ENCODE measurements around the gene RBM6. TPM values are rescaled to one million over a fixed set of nuclear protein-coding genes. Genes with fewer than 3 reads are reported as not detected.
"Not testable (repeated sequence)": the region's sequence is repeated elsewhere in the genome, so short reads cannot be mapped to it uniquely, and the experiment has no call there.

The RBM6 gene
- total and polyA plus RNA-seq, 2 experiments from 2014 or later, result 31.8 to 53.7 TPM

DNA sequence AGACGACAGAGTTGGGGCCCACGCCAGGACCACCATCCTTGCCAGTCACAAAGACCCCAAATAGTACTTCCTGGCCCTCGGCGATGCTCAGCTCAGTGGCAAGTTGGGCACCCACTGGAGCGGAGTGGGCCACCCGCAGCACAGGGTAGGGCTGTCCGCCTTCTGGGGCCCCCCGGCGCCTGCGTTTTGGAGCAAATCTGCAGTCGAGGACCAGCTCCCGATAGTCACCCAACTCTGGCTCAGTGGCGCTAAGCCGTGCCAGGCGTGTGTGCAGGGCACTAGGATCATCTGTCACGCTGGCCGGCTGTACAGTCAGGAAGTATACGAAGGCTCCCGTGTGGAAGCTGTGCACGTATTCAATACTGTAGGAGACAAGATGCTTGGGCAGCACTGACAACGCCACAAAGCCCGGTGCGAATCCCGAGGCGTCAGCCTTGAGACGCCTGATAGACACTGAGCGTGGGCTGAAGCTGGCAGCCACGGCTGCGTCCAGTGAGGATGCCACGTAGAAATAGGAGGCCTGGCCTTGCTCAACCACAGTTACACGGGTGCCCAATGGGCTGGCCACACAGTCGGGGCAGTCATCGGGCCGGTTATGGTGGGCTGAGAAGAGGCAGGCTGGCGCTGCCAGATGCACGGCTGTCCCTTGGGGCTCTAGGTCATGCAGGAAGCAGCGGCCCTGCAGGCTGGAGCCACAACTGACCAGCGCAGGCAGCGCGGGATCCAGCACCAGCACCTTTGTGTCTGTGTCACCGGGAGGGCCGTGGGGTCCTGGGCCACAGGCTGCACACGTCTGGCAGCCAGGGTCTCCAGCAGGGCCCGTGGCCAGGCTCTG, 37.2 kb upstream of the RBM6 start:
- Histone ChIP-seq H3K27ac (no peak overlapping the region), H3K79me2 (ENCODE audit: insufficient read depth) (no peaks in the 10 kb centered on the region), H4K20me1 (ENCODE audit: insufficient read depth) (no peaks in the 10 kb centered on the region), H3K4me3 (no peak overlapping the region), H3K4me1 (ENCODE audit: insufficient read depth) (peaks cover 20% of the 10 kb centered on the region), H3F3A (ENCODE audit: insufficient read depth) (0 out of 2 replicates have a peak, but pooled peaks cover 5% of the 10 kb centered on the region), H3K4me2 (ENCODE audit: unreplicated experiment) (no peak overlapping the region), H2AFZ (no peak overlapping the region), H3K9me3 (ENCODE audit: low read depth) (no peaks in the 10 kb centered on the region), H3K36me3 (ENCODE audit: low read depth) (no peaks in the 10 kb centered on the region), H3K9ac (no peak overlapping the region), H3K27me3 (replicated peaks; ENCODE audit: insufficient read depth) (no peaks in the 10 kb centered on the region), H3K9me2 (ENCODE audit: insufficient read depth) (no peaks in the 10 kb centered on the region)
- no peak for TF ChIP-seq EZH2phosphoT487 (IDR thresholded peaks at IDR 0.05; ENCODE audit: insufficient read depth, low read depth)
- no peak for TF ChIP-seq EZH2 (IDR thresholded peaks at IDR 0.05; ENCODE audit: insufficient read depth, poor library complexity, severe bottlenecking)
- DNase-seq, result no peak
- in situ Hi-C loops (cut with MboI), result no loop called here
- 86 to 89% methylated on average over 41 to 44 of the region's 44 CpGs for WGBS, 2 experiments (ENCODE audit: low coverage in 1 of 2, low lambda C conversion rate in 2 of 2, missing lambda C conversion rate in 2 of 2)

- no peaks in the 10 kb centered on the region for H3K79me2 ChIP-seq (ENCODE audit: insufficient read depth)
- in situ Hi-C loops (cut with MboI), result no loop called here
- H3K9ac ChIP-seq, result peak within 1 kb of the TSS; percentile 55
- H3K9me2 ChIP-seq (ENCODE audit: insufficient read depth), result no peaks in the 10 kb centered on the region
- H3K4me1 ChIP-seq (ENCODE audit: insufficient read depth), result peaks cover 20% of the 10 kb centered on the region
- H3K4me3 ChIP-seq, result peak within 1 kb of the TSS; percentile 62
- H3K36me3 ChIP-seq (ENCODE audit: low read depth), result no peaks in the 10 kb centered on the region
- H4K20me1 ChIP-seq (ENCODE audit: insufficient read depth), result no peaks in the 10 kb centered on the region
- H3K27ac ChIP-seq, result no peak within 1 kb of the TSS
- peak within 1 kb of the TSS; percentile 89 for H2AFZ ChIP-seq
- H3F3A ChIP-seq (ENCODE audit: insufficient read depth), result 0 out of 2 replicates have a peak, but pooled peaks cover 5% of the 10 kb centered on the region
- no peak for TF ChIP-seq EZH2phosphoT487 (IDR thresholded peaks at IDR 0.05; ENCODE audit: insufficient read depth, low read depth)
- no peak for TF ChIP-seq EZH2 (IDR thresholded peaks at IDR 0.05; ENCODE audit: insufficient read depth, poor library complexity, severe bottlenecking)
- H3K27me3 ChIP-seq (replicated peaks; ENCODE audit: insufficient read depth), result no peaks in the 10 kb centered on the region
- DNase-seq, result peak; percentile 74
- no peaks in the 10 kb centered on the region for H3K9me3 ChIP-seq (ENCODE audit: low read depth)
- H3K4me2 ChIP-seq (ENCODE audit: unreplicated experiment), result peak within 1 kb of the TSS; percentile 59
- WGBS, 2 experiments (ENCODE audit: low coverage in 1 of 2, low lambda C conversion rate in 2 of 2, missing lambda C conversion rate in 2 of 2), result 34 to 46% methylated on average over 44 to 55 of the region's 65 CpGs
Measured at GRCh38 chr3:49903451-49904424, 36.2 kb upstream of the RBM6 start, which contains the start of gene MST1R. TSS of gene MST1R (minus strand) at chr3:49903873. CDS start at chr3:49903609, 264 bp downstream.

DNA sequence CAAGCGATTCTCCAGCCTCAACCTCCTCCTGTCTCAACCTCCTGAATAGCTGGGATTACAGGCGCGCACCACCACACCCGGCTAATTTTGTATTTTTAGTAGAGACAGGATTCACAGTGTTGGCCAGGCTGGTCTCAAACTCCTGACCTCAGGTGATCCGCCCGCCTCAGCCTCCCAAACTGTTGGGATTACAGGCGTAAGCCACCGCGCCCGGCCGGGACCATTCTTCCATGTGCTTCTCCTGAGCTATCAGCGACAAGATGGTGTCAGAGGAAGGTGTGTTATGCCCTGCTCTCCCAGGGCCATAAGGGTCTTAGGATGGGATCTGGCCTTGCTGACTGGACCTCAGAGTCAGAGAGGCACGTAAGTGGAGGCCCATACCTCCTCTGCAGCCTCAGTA, 35.5 kb upstream of the RBM6 start:
- H3K79me2 ChIP-seq (ENCODE audit: insufficient read depth); H3K4me3 ChIP-seq; H3K27ac ChIP-seq; H3K4me2 ChIP-seq (ENCODE audit: unreplicated experiment); DNase-seq; in situ Hi-C loops (cut with MboI); H3K9ac ChIP-seq; H3K36me3 ChIP-seq (ENCODE audit: low read depth); H3K27me3 ChIP-seq (replicated peaks; ENCODE audit: insufficient read depth); H3K9me3 ChIP-seq (ENCODE audit: low read depth); H3F3A ChIP-seq (ENCODE audit: insufficient read depth); H4K20me1 ChIP-seq (ENCODE audit: insufficient read depth); H2AFZ ChIP-seq; H3K9me2 ChIP-seq (ENCODE audit: insufficient read depth): not testable (repeated sequence)
- H3K4me1 ChIP-seq (ENCODE audit: insufficient read depth), result peaks cover 20% of the 10 kb centered on the region
- 97 to 100% methylated on average over 13 of the region's 13 CpGs for WGBS, 2 experiments (ENCODE audit: low coverage in 1 of 2, low lambda C conversion rate in 2 of 2, missing lambda C conversion rate in 2 of 2)

GRCh38 chr3:49906073-49906743, 33.7 kb upstream of the RBM6 start:
- H3K4me3 ChIP-seq, result peak overlapping the region; percentile 61
- no peaks in the 10 kb centered on the region for H3K9me3 ChIP-seq (ENCODE audit: low read depth)
- peak; percentile 67 for DNase-seq
- H3K27ac ChIP-seq, result no peak overlapping the region
- 17 to 18% methylated on average over 15 of the region's 15 CpGs for WGBS, 2 experiments (ENCODE audit: low coverage in 1 of 2, low lambda C conversion rate in 2 of 2, missing lambda C conversion rate in 2 of 2)
- no peaks in the 10 kb centered on the region for H4K20me1 ChIP-seq (ENCODE audit: insufficient read depth)
- H3K9ac ChIP-seq, result peak overlapping the region; percentile 40
- peak overlapping the region; percentile 72 for H2AFZ ChIP-seq
- in situ Hi-C loops (cut with MboI), result no loop called here
- no peaks in the 10 kb centered on the region for H3K27me3 ChIP-seq (replicated peaks; ENCODE audit: insufficient read depth)
- no peaks in the 10 kb centered on the region for H3K9me2 ChIP-seq (ENCODE audit: insufficient read depth)
- H3K4me1 ChIP-seq (ENCODE audit: insufficient read depth), result peaks cover 11% of the 10 kb centered on the region
- TF ChIP-seq EZH2phosphoT487 (IDR thresholded peaks at IDR 0.05; ENCODE audit: insufficient read depth, low read depth) (no peak), EZH2 (IDR thresholded peaks at IDR 0.05; ENCODE audit: insufficient read depth, poor library complexity, severe bottlenecking) (no peak)
- H3K4me2 ChIP-seq (ENCODE audit: unreplicated experiment), result peak overlapping the region; percentile 84
- H3F3A ChIP-seq (ENCODE audit: insufficient read depth), result 0 out of 2 replicates have a peak, but pooled peaks cover 5% of the 10 kb centered on the region
- no peaks in the 10 kb centered on the region for H3K79me2 ChIP-seq (ENCODE audit: insufficient read depth)
- H3K36me3 ChIP-seq (ENCODE audit: low read depth), result no peaks in the 10 kb centered on the region

Data from GM23248 (cell line).